Activated CD4-positive, alpha-beta T cell treated with anti-CD3 and anti-CD28 coated beads, Interleukin-2, Interleukin-6, amounts not matched to agents 100 ng/mL and 50 ng/mL, durations not matched to agents 16 hours and 8 hours (primary cell): ENCODE measurements around the gene TP53TG3D.
"Not testable (repeated sequence)": the region's sequence is repeated elsewhere in the genome, so short reads cannot be mapped to it uniquely, and the experiment has no call there.

Experiments
- DNase-seq: peaks from one replicate; pipeline ENCODE4 v3.0.0-alpha.2; 2020

The TP53TG3D gene, protein sequence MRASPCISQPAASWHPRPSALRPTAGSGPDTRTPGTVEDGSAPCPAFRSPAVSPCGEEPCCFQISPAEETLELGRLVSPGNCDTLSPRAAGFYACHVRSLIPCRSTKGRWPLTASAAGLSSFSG

DNA sequence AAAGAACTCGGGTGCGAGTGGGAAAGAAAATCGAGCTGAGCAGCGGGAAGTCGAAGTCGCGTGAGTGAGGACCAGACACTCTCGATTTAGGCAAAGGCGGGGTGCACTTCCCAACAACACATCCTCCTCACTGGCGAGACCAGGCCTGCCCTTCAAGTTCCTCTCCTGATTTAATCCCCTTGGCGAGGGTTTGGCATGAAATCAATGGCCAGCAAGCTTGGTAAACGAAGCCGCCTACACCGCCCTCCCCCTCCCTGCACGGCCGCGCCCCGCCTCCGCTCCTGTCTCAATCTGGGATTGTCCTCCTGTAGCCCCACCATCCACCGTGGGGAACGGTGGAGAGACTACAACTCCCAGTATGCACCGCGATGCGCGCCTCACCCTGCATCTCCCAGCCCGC lies at the start of gene TP53TG3D:
TP53TG3D (plus strand) TSS at position 301 of the 400 bp plus-strand sequence; CDS start at position 369, 68 bp downstream.
- DNase-seq = not testable (repeated sequence)

GRCh38 chr16:32253507-32253906 lies 421 bp downstream of the TP53TG3D start:
- DNase-seq = peak; percentile 4

GRCh38 chr16:32261526-32261925 lies 8.4 kb downstream of the TP53TG3D start:
- not testable (repeated sequence) for DNase-seq

- not testable (repeated sequence) for DNase-seq
These were observed 10.5 kb downstream of the TP53TG3D start for GRCh38 chr16:32263552-32263951.

DNA sequence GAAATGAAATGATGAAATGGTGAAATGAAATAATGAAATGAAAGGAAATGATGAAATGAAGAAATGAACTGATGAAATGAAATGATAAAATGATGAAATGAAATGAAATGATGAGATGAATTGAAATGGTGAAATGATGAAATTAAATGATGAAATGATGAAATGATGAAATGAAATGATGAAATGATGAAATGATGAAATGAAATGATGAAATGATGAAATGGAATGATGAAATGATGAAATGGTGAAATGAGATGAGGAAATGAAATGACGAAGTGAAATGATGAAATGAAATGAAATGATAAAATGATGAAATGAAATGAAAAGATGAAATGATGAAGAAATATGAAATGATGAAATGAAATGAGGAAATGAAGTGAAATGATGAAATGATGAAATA lies 28.8 kb downstream of the TP53TG3D start:
- not testable (repeated sequence) for DNase-seq

- not testable (repeated sequence) for DNase-seq
These were observed 29.9 kb downstream of the TP53TG3D start for GRCh38 chr16:32283024-32283423.

DNA sequence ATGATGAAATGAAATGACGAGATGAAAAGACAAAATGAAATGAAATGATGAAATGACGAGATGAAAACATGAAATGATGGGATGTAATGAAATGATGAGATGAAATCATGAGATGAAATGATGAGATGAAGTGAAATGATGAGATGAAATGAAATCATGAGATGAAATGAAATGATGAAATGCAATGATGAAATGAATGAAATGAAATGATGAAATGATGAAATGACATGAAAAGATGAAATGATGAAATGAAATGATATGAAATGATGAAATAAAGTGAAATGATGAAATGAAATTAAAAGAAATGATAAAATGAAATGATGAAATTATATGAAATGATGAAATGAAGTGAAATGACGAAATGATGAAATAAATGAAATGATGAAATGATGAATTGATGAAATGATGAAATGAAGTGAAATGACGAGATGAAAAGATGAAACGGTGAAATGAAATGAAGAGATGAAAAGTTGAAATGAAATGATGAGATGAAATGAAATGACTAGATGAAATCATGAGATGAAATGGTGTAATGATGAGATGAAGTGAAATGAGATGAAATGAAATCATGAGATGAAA lies 30.9 kb downstream of the TP53TG3D start:
- DNase-seq = not testable (repeated sequence)

DNA sequence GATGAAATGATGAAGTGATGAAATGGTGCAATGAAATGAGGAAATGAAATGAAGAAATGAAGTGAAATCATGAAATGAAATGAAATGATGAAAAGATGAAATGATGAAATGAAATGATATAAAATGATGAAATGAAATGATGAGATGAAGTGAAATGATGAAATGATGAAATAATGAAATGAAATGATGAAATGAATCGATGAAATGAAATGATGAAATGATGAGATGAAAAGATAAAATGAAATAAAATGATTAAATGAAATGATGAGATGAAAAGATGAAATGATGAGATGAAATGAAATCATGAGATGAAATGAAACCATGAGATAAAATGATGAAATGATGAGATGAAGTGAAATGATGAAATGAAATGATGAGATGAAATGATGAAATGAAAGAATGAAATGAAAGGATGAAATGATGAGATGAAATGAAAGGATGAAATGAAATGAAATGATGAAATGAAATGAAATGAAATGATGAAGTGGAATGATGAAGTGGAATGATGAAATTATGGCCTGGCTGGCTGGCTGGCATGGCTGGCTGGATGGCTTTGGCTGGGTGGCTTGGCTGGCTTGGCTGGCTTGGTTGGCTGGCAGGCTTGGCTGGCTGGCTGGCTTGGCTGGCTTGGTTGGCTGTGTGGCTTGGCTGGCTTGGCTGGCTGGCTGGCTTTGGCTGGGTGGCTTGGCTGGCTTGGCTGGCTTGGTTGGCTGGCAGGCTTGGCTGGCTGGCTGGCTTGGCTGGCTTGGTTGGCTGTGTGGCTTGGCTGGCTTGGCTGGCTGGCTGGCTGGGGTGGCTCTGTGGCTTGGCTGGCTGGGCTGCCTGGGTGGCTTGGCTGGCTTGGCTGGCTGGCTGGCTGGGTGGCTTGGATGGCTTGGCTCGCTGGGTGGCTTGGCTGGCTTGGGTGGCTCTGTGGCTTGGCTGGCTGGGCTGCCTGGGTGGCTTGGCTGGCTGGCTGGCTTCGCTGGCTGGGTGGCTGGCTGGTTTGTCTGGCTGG lies 32.0 kb downstream of the TP53TG3D start:
- DNase-seq = not testable (repeated sequence)

DNA sequence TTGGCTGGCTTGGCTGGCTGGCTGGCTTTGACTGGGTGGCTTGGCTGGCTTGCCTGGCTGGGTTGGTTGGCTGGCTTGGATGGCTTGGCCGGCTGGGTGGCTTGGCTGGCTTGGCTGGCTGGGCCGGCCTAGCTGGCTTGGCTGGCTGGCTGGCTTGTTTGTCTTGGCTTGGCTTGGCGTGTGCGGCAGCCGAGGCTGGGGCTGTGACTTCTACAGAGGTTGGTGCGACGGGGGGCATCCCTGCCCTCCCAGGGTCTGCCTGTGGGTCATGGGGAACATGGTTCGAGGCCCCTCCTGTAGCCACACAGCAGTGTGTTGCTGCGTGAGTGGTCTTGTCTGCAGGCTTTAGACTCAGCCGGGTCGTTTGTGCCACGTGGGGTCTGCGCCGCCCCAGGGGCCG lies 33.1 kb downstream of the TP53TG3D start:
- DNase-seq = not testable (repeated sequence)

DNA sequence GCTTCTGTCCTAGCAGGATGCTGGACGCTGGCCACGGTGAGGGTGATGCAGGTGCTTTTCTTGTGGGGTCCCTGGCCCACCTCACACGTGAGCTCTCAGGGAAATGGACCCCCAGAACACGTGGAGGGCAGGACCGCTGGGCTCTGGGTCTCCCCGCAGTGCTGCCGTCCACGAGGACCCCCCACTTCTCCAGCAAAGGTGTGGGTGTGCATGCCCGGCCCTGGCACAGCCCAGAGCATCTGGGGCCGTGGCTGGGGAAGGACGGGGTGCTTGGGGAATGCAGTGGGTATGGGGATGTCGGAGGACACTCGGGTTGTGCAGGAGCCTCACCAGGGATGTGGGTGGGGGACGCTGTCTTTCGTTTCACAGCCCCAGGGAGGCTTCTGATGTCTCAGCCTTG lies 34.7 kb downstream of the TP53TG3D start:
- not testable (repeated sequence) for DNase-seq

- not testable (repeated sequence) for DNase-seq
These were observed 36.1 kb downstream of the TP53TG3D start for GRCh38 chr16:32289197-32289596.

- not testable (repeated sequence) for DNase-seq
These were observed 49.7 kb downstream of the TP53TG3D start for GRCh38 chr16:32302776-32303175.
